CD4-positive, alpha-beta T cell treated with Interleukin-10 for 1 hour (primary cell): ENCODE data around the gene KRT73.

Source experiments
- DNase-seq: peaks from one replicate; pipeline ENCODE4 v3.0.0-alpha.2; 2020

The KRT73 gene

GRCh38 chr12:52645120-52645761 lies 26.9 kb upstream of the KRT73 start:
- peak; percentile 59 for DNase-seq

- no peak for DNase-seq
These were observed 25.7 kb upstream of the KRT73 start for GRCh38 chr12:52644078-52644415.

- DNase-seq = no peak
These were observed 25.1 kb upstream of the KRT73 start for GRCh38 chr12:52643233-52644077.

GRCh38 chr12:52641468-52641867 lies 23.1 kb upstream of the KRT73 start:
- no peak for DNase-seq

GRCh38 chr12:52637299-52637698 lies 18.9 kb upstream of the KRT73 start:
- DNase-seq = no peak

GRCh38 chr12:52636592-52637258 lies 18.4 kb upstream of the KRT73 start:
- DNase-seq = no peak

GRCh38 chr12:52636189-52636588 lies 17.8 kb upstream of the KRT73 start:
- no peak for DNase-seq

- no peak for DNase-seq
These were observed 16.1 kb upstream of the KRT73 start for GRCh38 chr12:52634266-52635056.

- peak; percentile 27 for DNase-seq
These were observed 15.0 kb upstream of the KRT73 start for GRCh38 chr12:52633383-52633782.

- no peak for DNase-seq
These were observed 14.3 kb upstream of the KRT73 start for GRCh38 chr12:52632656-52633055.

- no peak for DNase-seq
These were observed 13.5 kb upstream of the KRT73 start for GRCh38 chr12:52631676-52632459.

GRCh38 chr12:52631264-52631663 lies 12.9 kb upstream of the KRT73 start:
- DNase-seq = no peak

- DNase-seq = no peak
These were observed 12.3 kb upstream of the KRT73 start for GRCh38 chr12:52630599-52631200.

- DNase-seq = no peak
These were observed 11.7 kb upstream of the KRT73 start for GRCh38 chr12:52630008-52630500.

GRCh38 chr12:52629281-52630007 lies 11.1 kb upstream of the KRT73 start:
- DNase-seq = no peak

- DNase-seq = no peak
These were observed 10.5 kb upstream of the KRT73 start for GRCh38 chr12:52628841-52629240.

- DNase-seq = no peak
These were observed 9.8 kb upstream of the KRT73 start for GRCh38 chr12:52628111-52628507.

GRCh38 chr12:52627395-52628110 lies 9.2 kb upstream of the KRT73 start:
- DNase-seq = no peak

- no peak for DNase-seq
These were observed 4.0 kb upstream of the KRT73 start for GRCh38 chr12:52622349-52622748.

- DNase-seq = no peak
These were observed 507 bp upstream of the KRT73 start for GRCh38 chr12:52618866-52619265.
